Activated naive CD4-positive, alpha-beta T cell treated with anti-CD3 and anti-CD28 coated beads for 36 hours (primary cell): ENCODE results near the gene OR6C68. TPM values are rescaled to one million over a fixed set of nuclear protein-coding genes. Genes with fewer than 3 reads are reported as not detected.
A peak's percentile ranks its signal among the peaks of the same experiment; 100 is the strongest.

ENCODE experiments used
- CTCF ChIA-PET: fragments of 350-600 bp; sonication (Branson Sonifier 250); formaldehyde crosslinking; loops from one replicate; lab custom pipeline; 2021; ENCODE audit warnings: antibody characterized with exemption; lab: Charles Lee
- DNase-seq: peaks from one replicate; pipeline ENCODE4 v3.0.0-alpha.2; 2020
- H3K27ac Mint-ChIP-seq: one replicate; pipeline ENCODE4 v1.8.0; 2021; ENCODE audit warnings: mild to moderate bottlenecking, mixed read lengths
- H3K27me3 Mint-ChIP-seq: one replicate; pipeline ENCODE4 v1.8.0; 2021; ENCODE audit warnings: low read depth, mixed read lengths
- H3K36me3 Mint-ChIP-seq: one replicate; pipeline ENCODE4 v1.8.0; 2021; ENCODE audit warnings: low read depth, mixed read lengths
- H3K4me1 Mint-ChIP-seq: one replicate; pipeline ENCODE4 v1.8.0; 2021; ENCODE audit warnings: low read depth, mixed read lengths
- H3K4me3 Mint-ChIP-seq: one replicate; pipeline ENCODE4 v1.8.0; 2021; ENCODE audit warnings: mild to moderate bottlenecking, moderate library complexity, mixed read lengths
- H3K9me3 Mint-ChIP-seq: one replicate; pipeline ENCODE4 v1.8.0; 2021; ENCODE audit warnings: mixed read lengths
- intact Hi-C: fragments of 100-400 bp; cut with micrococcal nuclease; formaldehyde crosslinking; loops from one replicate; pipeline ENCODE4 v1.15.1; 2023
- total RNA-seq, 2 experiments: library from RNA; stranded (reverse); gene quantifications; one replicate each; pipeline ENCODE4 v1.2.3, GENCODE V29; 2021

The OR6C68 gene
- total RNA-seq, 2 experiments from 2014 or later = not detected

DNA sequence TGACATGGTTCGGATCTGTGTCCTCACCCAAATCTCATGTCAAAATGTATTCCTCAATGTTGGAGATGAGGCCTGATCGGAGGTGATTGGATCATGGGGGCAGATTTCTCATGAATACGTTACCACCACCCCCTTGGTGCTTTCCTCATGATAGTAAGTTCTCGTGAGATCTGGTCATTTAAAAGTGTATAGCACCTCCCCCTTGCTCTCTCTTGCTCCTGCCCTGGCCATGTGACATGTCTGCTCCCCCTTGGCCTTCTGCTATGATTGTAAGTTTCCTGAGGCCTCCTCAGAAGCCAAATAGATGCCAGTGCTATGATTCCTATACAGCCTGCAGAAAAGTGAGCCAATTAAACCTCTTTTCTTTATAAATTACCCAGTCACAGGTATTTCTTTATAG is 7.1 kb downstream of the OR6C68 start:
- H3K36me3 Mint-ChIP-seq = no peaks in the 10 kb centered on the region
- no peaks in the 10 kb centered on the region for H3K4me1 Mint-ChIP-seq
- intact Hi-C loops = no loop called here
- no peak overlapping the region for H3K27ac Mint-ChIP-seq
- DNase-seq = no peak
- no peaks in the 10 kb centered on the region for H3K9me3 Mint-ChIP-seq
- H3K4me3 Mint-ChIP-seq = no peak overlapping the region
- CTCF ChIA-PET = interaction anchor here (0.6 kb wide), 1 partner anchor 16 kb away, joined by 6 read pairs; no protein-coding TSS in a partner anchor
- no peaks in the 10 kb centered on the region for H3K27me3 Mint-ChIP-seq

DNA sequence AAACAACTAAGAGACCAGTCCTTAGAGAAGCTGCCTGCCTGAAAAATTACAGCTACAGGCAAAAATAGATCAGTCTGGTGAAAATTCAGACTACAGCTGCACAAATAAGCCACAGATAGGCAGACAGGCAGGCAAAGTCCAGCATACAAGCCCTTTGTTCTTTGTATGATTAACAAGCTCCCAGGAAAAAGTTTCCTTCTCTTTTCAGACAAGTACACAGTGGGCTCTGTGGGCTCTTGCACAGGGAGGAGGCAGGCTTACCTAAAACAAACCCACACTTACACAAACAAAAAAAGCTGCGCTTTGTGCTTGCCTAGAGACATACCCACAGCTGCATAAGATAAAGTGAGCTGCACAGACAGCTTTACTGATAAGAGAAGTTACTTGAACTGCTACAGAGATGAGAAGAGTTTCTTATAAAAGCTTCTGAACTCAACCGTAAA is 7.7 kb downstream of the OR6C68 start:
- Mint-ChIP-seq H3K9me3 (no peaks in the 10 kb centered on the region), H3K4me1 (no peaks in the 10 kb centered on the region), H3K4me3 (no peak overlapping the region), H3K36me3 (no peaks in the 10 kb centered on the region), H3K27ac (no peak overlapping the region), H3K27me3 (peaks cover 1% of the 10 kb centered on the region)
- DNase-seq = no peak
- CTCF ChIA-PET = interaction anchor here (0.6 kb wide), 1 partner anchor 16 kb away, joined by 6 read pairs; no protein-coding TSS in a partner anchor
- intact Hi-C loops = no loop called here

DNA sequence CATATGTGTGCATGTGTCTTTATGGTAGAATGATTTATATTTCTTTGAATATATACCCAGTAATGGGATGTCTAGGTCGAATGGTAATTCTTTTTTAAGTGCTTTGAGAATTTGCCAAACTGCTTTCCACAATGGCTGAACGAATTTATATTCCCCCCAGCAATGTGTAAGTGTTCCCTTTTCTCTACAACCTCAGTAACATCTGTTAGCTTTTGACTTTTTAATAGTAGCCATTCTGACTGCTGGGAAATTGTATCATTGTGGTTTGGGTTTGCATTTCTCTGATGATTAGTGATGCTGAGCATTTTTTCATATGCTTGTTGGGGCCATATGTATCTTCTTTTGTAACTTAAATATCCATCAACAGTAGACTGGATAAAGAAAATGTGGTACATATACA is 9.4 kb downstream of the OR6C68 start:
- intact Hi-C loops = no loop called here
- H3K36me3 Mint-ChIP-seq = no peaks in the 10 kb centered on the region

DNA sequence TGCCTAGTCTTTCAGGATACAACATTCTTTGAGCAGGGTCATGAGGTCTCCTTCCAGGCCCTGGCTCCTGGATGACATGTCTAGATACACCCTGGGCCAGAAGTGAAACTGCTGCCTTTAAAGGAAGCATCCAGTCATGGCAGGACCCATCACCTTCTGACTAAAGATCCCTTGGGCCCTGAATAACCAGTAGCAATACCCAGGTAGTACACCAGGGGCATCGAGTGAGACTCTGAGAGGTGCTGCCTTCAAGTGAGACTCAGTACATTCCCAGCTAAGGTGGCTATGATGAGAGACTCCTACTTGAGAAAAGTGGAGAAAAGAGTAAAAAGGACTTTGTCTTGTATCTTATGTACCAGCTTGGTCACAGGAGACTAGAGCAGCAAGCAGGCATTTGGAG is 23.5 kb downstream of the OR6C68 start:
- H3K4me1 Mint-ChIP-seq = no peaks in the 10 kb centered on the region
- H3K4me3 Mint-ChIP-seq = no peak overlapping the region
- peak; percentile 10 for DNase-seq
- CTCF ChIA-PET = no interaction called here
- H3K9me3 Mint-ChIP-seq = no peaks in the 10 kb centered on the region
- intact Hi-C loops = no loop called here
- peaks cover 17% of the 10 kb centered on the region for H3K27me3 Mint-ChIP-seq
- H3K27ac Mint-ChIP-seq = no peak overlapping the region
- H3K36me3 Mint-ChIP-seq = no peaks in the 10 kb centered on the region

More for the DNA sequence above, 9.4 kb downstream of the OR6C68 start:
- no peak for DNase-seq
- CTCF ChIA-PET = no interaction called here
- Mint-ChIP-seq H3K27me3 (peaks cover 6% of the 10 kb centered on the region), H3K9me3 (no peaks in the 10 kb centered on the region), H3K4me1 (no peaks in the 10 kb centered on the region), H3K27ac (no peak overlapping the region), H3K4me3 (no peak overlapping the region)

DNA sequence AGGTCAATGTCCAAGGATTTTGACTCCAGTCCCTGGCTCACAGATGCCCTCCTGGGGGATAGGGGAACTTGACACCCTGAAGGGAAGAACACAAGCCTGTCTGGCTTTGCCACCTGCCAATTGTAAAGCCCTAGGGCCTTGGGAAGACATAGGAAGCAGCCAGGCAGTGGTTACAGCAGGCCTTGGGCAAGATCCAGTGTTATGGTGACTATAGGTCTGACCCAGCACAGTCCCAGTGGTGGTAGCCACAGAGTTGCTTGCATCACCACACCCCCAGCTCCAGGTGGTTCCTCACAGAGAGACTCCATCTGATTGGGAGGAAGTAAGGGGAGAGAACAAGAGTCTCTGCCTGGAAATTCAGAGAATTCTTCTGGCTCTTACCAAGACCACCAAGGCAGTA is 24.2 kb downstream of the OR6C68 start:
- H3K9me3 Mint-ChIP-seq = no peaks in the 10 kb centered on the region
- intact Hi-C loops = no loop called here
- no peak overlapping the region for H3K27ac Mint-ChIP-seq
- no peak overlapping the region for H3K4me3 Mint-ChIP-seq
- CTCF ChIA-PET = no interaction called here
- peaks cover 20% of the 10 kb centered on the region for H3K27me3 Mint-ChIP-seq
- H3K36me3 Mint-ChIP-seq = no peaks in the 10 kb centered on the region
- no peak for DNase-seq
- H3K4me1 Mint-ChIP-seq = no peaks in the 10 kb centered on the region

Other genes with a start within 250 kb of the OR6C68 start
- gene OR6C74, start 247.8 kb upstream of the OR6C68 start, total RNA-seq = not detected
- not detected for gene OR6C6, start 195.8 kb upstream of the OR6C68 start, total RNA-seq
- gene OR6C1, start 178.0 kb upstream of the OR6C68 start, total RNA-seq = not detected
- not detected for gene OR6C3, start 161.6 kb upstream of the OR6C68 start, total RNA-seq
- not detected for gene OR6C75, start 129.4 kb upstream of the OR6C68 start, total RNA-seq
- gene OR6C65, start 91.8 kb upstream of the OR6C68 start, total RNA-seq = not detected
- gene OR6C76, start 66.1 kb upstream of the OR6C68 start, total RNA-seq = not detected
- gene OR6C2, start 48.3 kb upstream of the OR6C68 start, total RNA-seq = not detected
- gene OR6C70, start 22.2 kb upstream of the OR6C68 start, total RNA-seq = not detected
- gene OR6C4, start 57.2 kb downstream of the OR6C68 start, total RNA-seq = not detected
- not detected for gene OR2AP1, start 80.1 kb downstream of the OR6C68 start, total RNA-seq
- not detected for gene OR10P1, start 144.5 kb downstream of the OR6C68 start, total RNA-seq
- 1 to 10 TPM; 3.9 to 4.8 TPM for gene ITGA7, start 215.5 kb downstream of the OR6C68 start, total RNA-seq
- 100 to 1,000 TPM; 118 to 124 TPM for gene BLOC1S1, start 223.7 kb downstream of the OR6C68 start, total RNA-seq
- gene RDH5, start 228.0 kb downstream of the OR6C68 start, total RNA-seq = 1 to 10 TPM; 2.1 to 2.6 TPM
- gene CD63, start 236.6 kb downstream of the OR6C68 start, total RNA-seq = 10 to 100 TPM; 62.3 to 73.6 TPM